ENCODE data around the gene GLIPR1.
"Not testable (repeated sequence)": the region's sequence is repeated elsewhere in the genome, so short reads cannot be mapped to it uniquely, and the experiment has no call there.

GLIPR1 gene

GRCh38 chr12:75443709-75444108, 36.8 kb upstream of the GLIPR1 start:
- Histone ChIP-seq H3K4me3 (no peak overlapping the region), H3K27ac (no peak overlapping the region)
- no peak for TF ChIP-seq CTCF (IDR thresholded peaks at IDR 0.05)
- DNase-seq (ENCODE audit: low spot score), result no peak

- H3K4me3 ChIP-seq, result no peak overlapping the region
- H3K27ac ChIP-seq, result no peak overlapping the region
- no peak for TF ChIP-seq CTCF (IDR thresholded peaks at IDR 0.05)
- no peak for DNase-seq (ENCODE audit: low spot score)
Measured at GRCh38 chr12:75444429-75445136, 36.0 kb upstream of the GLIPR1 start.

GRCh38 chr12:75445137-75445507, 35.4 kb upstream of the GLIPR1 start:
- H3K27ac ChIP-seq; H3K4me3 ChIP-seq; DNase-seq (ENCODE audit: low spot score): not testable (repeated sequence)

- Histone ChIP-seq H3K27ac (no peak overlapping the region), H3K4me3 (no peak overlapping the region)
- DNase-seq (ENCODE audit: low spot score), result no peak
- no peak for TF ChIP-seq CTCF (IDR thresholded peaks at IDR 0.05)
Measured at GRCh38 chr12:75446857-75447256, 33.7 kb upstream of the GLIPR1 start.

- H3K4me3 ChIP-seq, result no peak overlapping the region
- no peak for TF ChIP-seq CTCF (IDR thresholded peaks at IDR 0.05)
- no peak for DNase-seq (ENCODE audit: low spot score)
Measured at GRCh38 chr12:75447691-75448393, 32.7 kb upstream of the GLIPR1 start.

DNA sequence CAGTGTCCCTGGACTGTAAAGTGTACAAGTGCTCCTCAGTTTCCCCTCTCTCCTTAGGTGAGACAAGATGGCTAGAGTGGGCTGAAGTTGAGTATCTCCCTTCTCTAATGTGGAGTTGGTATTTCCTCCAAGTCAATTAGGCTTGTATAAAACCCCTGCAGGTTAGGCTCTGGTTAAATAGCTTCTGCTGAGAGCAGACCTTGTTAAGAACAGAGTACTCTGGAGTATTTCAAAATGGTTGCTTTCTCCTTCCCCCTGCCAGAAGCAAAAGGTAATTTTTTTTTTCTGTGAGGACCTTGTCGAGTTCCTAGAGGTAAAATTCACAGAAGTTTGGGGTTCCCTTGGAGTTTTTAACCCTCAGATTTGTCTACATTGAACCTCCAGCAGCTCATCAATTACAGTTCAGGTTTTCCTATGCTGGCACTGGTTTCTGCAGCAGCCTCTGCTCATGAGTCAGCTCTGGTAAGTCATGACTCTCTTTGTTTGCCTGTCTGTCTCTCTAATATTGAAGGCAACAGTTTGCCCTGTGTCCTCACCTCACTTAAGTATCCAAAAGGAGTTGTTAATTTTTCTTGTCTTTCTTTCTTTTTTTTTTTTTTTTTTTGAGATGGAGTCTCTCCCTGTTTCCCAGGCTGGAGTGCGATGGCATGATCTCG, 27.8 kb upstream of the GLIPR1 start:
- no peak for DNase-seq (ENCODE audit: low spot score)
- no peak for TF ChIP-seq CTCF (IDR thresholded peaks at IDR 0.05)
- no peak overlapping the region for H3K4me3 ChIP-seq
- H3K27ac ChIP-seq, result no peak overlapping the region

More at GRCh38 chr12:75447691-75448393, 32.7 kb upstream of the GLIPR1 start:
- H3K27ac ChIP-seq, result no peak overlapping the region

DNA sequence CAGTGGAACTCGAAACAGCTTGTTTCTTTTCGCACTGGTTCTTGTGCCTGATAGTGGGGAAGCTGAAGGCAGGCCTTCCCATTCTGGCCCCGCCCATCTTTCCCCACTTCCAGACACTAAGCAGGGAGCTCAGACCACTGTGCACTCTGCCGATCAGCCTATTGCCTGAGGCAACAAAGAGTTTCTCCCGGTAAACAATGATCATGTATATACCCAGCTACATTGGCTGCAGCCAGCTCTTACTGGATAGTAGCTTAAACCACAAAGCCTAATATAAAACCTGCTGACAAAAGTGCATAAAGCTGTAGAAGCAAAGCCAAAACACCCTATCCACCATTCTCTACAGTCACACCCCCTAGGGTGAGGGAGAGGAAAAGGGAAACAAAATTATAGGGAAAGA, 24.7 kb upstream of the GLIPR1 start:
- TF ChIP-seq CTCF (IDR thresholded peaks at IDR 0.05), result no peak
- Histone ChIP-seq H3K4me3 (no peak overlapping the region), H3K27ac (no peak overlapping the region)
- DNase-seq (ENCODE audit: low spot score), result no peak

Data from coronary artery (tissue), 2 donors.